Karpas-422 (cell line): Measurements from ENCODE around the gene CTDP1. TPM values are rescaled to one million over a fixed set of nuclear protein-coding genes. Genes with fewer than 3 reads are reported as not detected.
"Not testable (repeated sequence)": the region's sequence is repeated elsewhere in the genome, so short reads cannot be mapped to it uniquely, and the experiment has no call there.

Experiments used
- DNase-seq: peaks from one replicate; pipeline ENCODE4 v3.0.0-alpha.2; 2015
- H2AFZ ChIP-seq: fragments of 200-600 bp; sonication (generic); 2 replicates; pipeline ENCODE4 v1.6.1; 2014; ENCODE audit warnings: antibody characterized with exemption, low read length, mixed read lengths
- H3K27ac ChIP-seq: fragments of 200-600 bp; sonication (generic); 2 replicates; pipeline ENCODE4 v1.5.1; 2014; ENCODE audit warnings: mild to moderate bottlenecking, low read length, moderate library complexity
- H3K27me3 ChIP-seq: fragments of 200-600 bp; sonication (generic); 2 replicates; pipeline ENCODE4 v1.6.1; 2014; ENCODE audit warnings: low read length, mixed read lengths
- H3K36me3 ChIP-seq: fragments of 200-600 bp; sonication (generic); 2 replicates; pipeline ENCODE4 v1.6.1; 2014; ENCODE audit warnings: low read length, mixed read lengths; ENCODE audit not compliant: insufficient read depth
- H3K4me1 ChIP-seq: fragments of 200-600 bp; sonication (generic); 2 replicates; pipeline ENCODE4 v1.6.1; 2014; ENCODE audit warnings: mild to moderate bottlenecking, low read length, mixed read lengths
- H3K4me2 ChIP-seq: fragments of 200-600 bp; sonication (generic); 2 replicates; pipeline ENCODE4 v1.6.1; 2014; ENCODE audit warnings: low read length, low read depth, mild to moderate bottlenecking; ENCODE audit not compliant: poor library complexity, severe bottlenecking
- H3K4me3 ChIP-seq: fragments of 200-600 bp; sonication (generic); 2 replicates; pipeline ENCODE4 v1.5.1; 2014; ENCODE audit warnings: mild to moderate bottlenecking, antibody characterized with exemption, low read length, mixed read lengths
- H3K79me2 ChIP-seq: fragments of 200-600 bp; sonication (generic); 2 replicates; pipeline ENCODE4 v1.6.1; 2014; ENCODE audit warnings: mild to moderate bottlenecking, low read length, mixed read lengths
- H3K9ac ChIP-seq: fragments of 200-600 bp; sonication (generic); 2 replicates; pipeline ENCODE4 v1.6.0; 2014; ENCODE audit warnings: low read length
- H3K9me2 ChIP-seq: fragments of 200-600 bp; sonication (generic), shearing (Covaris generic); replicated peaks from 2 replicates; pipeline ENCODE4 v1.6.0; 2014; ENCODE audit warnings: mild to moderate bottlenecking, low read length, moderate library complexity; ENCODE audit not compliant: insufficient read depth
- H3K9me3 ChIP-seq: fragments of 300-700, 200-600 bp; sonication (generic); 2 replicates; pipeline ENCODE4 v1.6.1; 2014; ENCODE audit warnings: low read length, mixed read lengths
- H4K20me1 ChIP-seq: fragments of 200-600 bp; sonication (generic); 2 replicates; pipeline ENCODE4 v1.6.1; 2014; ENCODE audit warnings: mild to moderate bottlenecking, antibody characterized with exemption, low read length, low read depth; ENCODE audit not compliant: insufficient read depth
- total RNA-seq: library from RNA; depleted of rRNA; stranded (reverse); fragments of >200 nt; shearing (Covaris generic); gene quantifications from 2 replicates; pipeline ENCODE4 v1.2.3, GENCODE V29; 2014; ENCODE audit warnings: low replicate concordance

Gene CTDP1
- total RNA-seq, 1 experiment from 2014 or later: 14.1 TPM

GRCh38 chr18:79717555-79718074 lies 38.0 kb downstream of the CTDP1 start:
- no peaks in the 10 kb centered on the region for H3K9me3 ChIP-seq
- DNase-seq: no peak
- H3K36me3 ChIP-seq: peaks cover 59% of the 10 kb centered on the region
- H3K4me2 ChIP-seq: no peak overlapping the region
- H3K9me2 ChIP-seq: no peaks in the 10 kb centered on the region
- H4K20me1 ChIP-seq: no peaks in the 10 kb centered on the region
- no peak overlapping the region for H3K27ac ChIP-seq
- no peak overlapping the region for H3K4me3 ChIP-seq
- no peaks in the 10 kb centered on the region for H3K27me3 ChIP-seq
- H2AFZ ChIP-seq: no peak overlapping the region
- H3K4me1 ChIP-seq: no peaks in the 10 kb centered on the region
- peaks cover 21% of the 10 kb centered on the region for H3K79me2 ChIP-seq
- no peak overlapping the region for H3K9ac ChIP-seq

- H2AFZ ChIP-seq: no peak overlapping the region
- no peaks in the 10 kb centered on the region for H3K9me2 ChIP-seq
- DNase-seq: no peak
- no peaks in the 10 kb centered on the region for H3K27me3 ChIP-seq
- H3K9ac ChIP-seq: no peak overlapping the region
- H3K4me1 ChIP-seq: no peaks in the 10 kb centered on the region
- peaks cover 58% of the 10 kb centered on the region for H3K36me3 ChIP-seq
- no peaks in the 10 kb centered on the region for H4K20me1 ChIP-seq
- H3K4me3 ChIP-seq: no peak overlapping the region
- peaks cover 26% of the 10 kb centered on the region for H3K79me2 ChIP-seq
- no peaks in the 10 kb centered on the region for H3K9me3 ChIP-seq
- H3K27ac ChIP-seq: no peak overlapping the region
- H3K4me2 ChIP-seq: no peak overlapping the region
Measured at GRCh38 chr18:79718126-79718525, 38.5 kb downstream of the CTDP1 start.

GRCh38 chr18:79718878-79719477 lies 39.4 kb downstream of the CTDP1 start:
- Histone ChIP-seq H3K79me2 (peaks cover 32% of the 10 kb centered on the region), H2AFZ (no peak overlapping the region), H3K27ac (no peak overlapping the region), H3K4me2 (no peak overlapping the region), H3K4me1 (no peaks in the 10 kb centered on the region), H3K4me3 (no peak overlapping the region), H4K20me1 (no peaks in the 10 kb centered on the region), H3K27me3 (no peaks in the 10 kb centered on the region), H3K36me3 (peaks cover 57% of the 10 kb centered on the region), H3K9ac (no peak overlapping the region), H3K9me3 (no peaks in the 10 kb centered on the region), H3K9me2 (no peaks in the 10 kb centered on the region)
- DNase-seq: no peak

GRCh38 chr18:79719478-79720358 lies 40.1 kb downstream of the CTDP1 start:
- H3K27ac ChIP-seq, H2AFZ ChIP-seq, H3K4me3 ChIP-seq, H4K20me1 ChIP-seq, H3K4me1 ChIP-seq, DNase-seq, H3K9me2 ChIP-seq, H3K4me2 ChIP-seq, H3K9ac ChIP-seq, H3K9me3 ChIP-seq, H3K27me3 ChIP-seq: not testable (repeated sequence)
- peaks cover 65% of the 10 kb centered on the region for H3K36me3 ChIP-seq
- peaks cover 40% of the 10 kb centered on the region for H3K79me2 ChIP-seq

GRCh38 chr18:79720359-79720733 lies 40.7 kb downstream of the CTDP1 start:
- Histone ChIP-seq H3K9me2 (no peaks in the 10 kb centered on the region), H3K4me2 (no peak overlapping the region), H3K9ac (no peak overlapping the region), H3K9me3 (no peaks in the 10 kb centered on the region; the same call in 1 of the 2 replicates), H3K36me3 (peaks cover 70% of the 10 kb centered on the region), H2AFZ (no peak overlapping the region), H3K27me3 (no peaks in the 10 kb centered on the region), H3K79me2 (peaks cover 46% of the 10 kb centered on the region), H4K20me1 (no peaks in the 10 kb centered on the region), H3K4me1 (no peaks in the 10 kb centered on the region), H3K27ac (no peak overlapping the region), H3K4me3 (no peak overlapping the region)
- peak; percentile 53 for DNase-seq

GRCh38 chr18:79723036-79723435 lies 43.4 kb downstream of the CTDP1 start:
- H3K9me2 ChIP-seq: no peaks in the 10 kb centered on the region
- peaks cover 85% of the 10 kb centered on the region for H3K36me3 ChIP-seq
- DNase-seq: no peak
- no peaks in the 10 kb centered on the region for H3K4me1 ChIP-seq
- H3K4me3 ChIP-seq: no peak overlapping the region
- H2AFZ ChIP-seq: no peak overlapping the region
- H4K20me1 ChIP-seq: no peaks in the 10 kb centered on the region
- H3K27ac ChIP-seq: no peak overlapping the region
- H3K4me2 ChIP-seq: no peak overlapping the region
- no peak overlapping the region for H3K9ac ChIP-seq
- H3K27me3 ChIP-seq: no peaks in the 10 kb centered on the region
- peaks cover 66% of the 10 kb centered on the region for H3K79me2 ChIP-seq
- H3K9me3 ChIP-seq: peaks cover 3% of the 10 kb centered on the region; the same call in 1 of the 2 replicates

- H3K9ac ChIP-seq: no peak overlapping the region
- peaks cover 3% of the 10 kb centered on the region; the same call in 1 of the 2 replicates for H3K9me3 ChIP-seq
- H4K20me1 ChIP-seq: no peaks in the 10 kb centered on the region
- H3K36me3 ChIP-seq: peaks cover 85% of the 10 kb centered on the region
- no peaks in the 10 kb centered on the region for H3K27me3 ChIP-seq
- H2AFZ ChIP-seq: no peak overlapping the region
- no peak overlapping the region for H3K4me3 ChIP-seq
- no peaks in the 10 kb centered on the region for H3K4me1 ChIP-seq
- DNase-seq: no peak
- no peak overlapping the region for H3K4me2 ChIP-seq
- peaks cover 66% of the 10 kb centered on the region for H3K79me2 ChIP-seq
- H3K9me2 ChIP-seq: no peaks in the 10 kb centered on the region
- H3K27ac ChIP-seq: no peak overlapping the region
Measured at GRCh38 chr18:79723628-79724027, 44.0 kb downstream of the CTDP1 start.

GRCh38 chr18:79724299-79725080 lies 44.9 kb downstream of the CTDP1 start:
- H4K20me1 ChIP-seq: no peaks in the 10 kb centered on the region
- H3K9me2 ChIP-seq: no peaks in the 10 kb centered on the region
- H3K9ac ChIP-seq: no peak overlapping the region
- no peak overlapping the region for H3K4me3 ChIP-seq
- no peak overlapping the region for H2AFZ ChIP-seq
- no peaks in the 10 kb centered on the region for H3K4me1 ChIP-seq
- H3K36me3 ChIP-seq: peaks cover 85% of the 10 kb centered on the region
- H3K9me3 ChIP-seq: peaks cover 3% of the 10 kb centered on the region; the same call in 1 of the 2 replicates
- no peak for DNase-seq
- no peaks in the 10 kb centered on the region for H3K27me3 ChIP-seq
- H3K79me2 ChIP-seq: peaks cover 66% of the 10 kb centered on the region
- H3K27ac ChIP-seq: no peak overlapping the region
- no peak overlapping the region for H3K4me2 ChIP-seq
